Left forelimb (tissue), 1 donor: ENCODE results near the gene TRABD2B.

ENCODE experiments used
- DNase-seq: peaks from one replicate; pipeline ENCODE4 v3.0.0-alpha.2; 2018; ENCODE audit warnings: low spot score

The TRABD2B gene

DNA sequence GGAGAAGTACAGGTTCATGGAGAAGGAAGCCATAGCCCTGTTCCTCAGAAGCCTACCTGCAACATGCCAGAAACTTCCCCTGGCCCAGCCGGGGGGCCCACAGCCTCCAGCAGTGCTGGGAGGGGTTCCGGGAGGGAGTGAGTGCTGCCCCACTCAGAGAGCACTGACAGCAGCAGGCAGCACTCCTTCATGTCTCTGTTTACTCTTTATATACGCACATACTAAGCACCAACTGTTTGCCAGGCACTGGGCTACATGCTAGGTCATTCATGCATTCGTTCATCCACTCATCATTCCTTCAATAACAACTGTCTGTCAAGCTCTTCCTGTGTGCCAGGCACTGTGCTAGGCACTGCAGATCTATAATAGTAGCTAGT is 120.6 kb downstream of the TRABD2B start:
- DNase-seq: no peak

GRCh38 chr1:47875831-47876586 is 121.2 kb downstream of the TRABD2B start:
- DNase-seq: no peak

- DNase-seq: no peak
Measured at GRCh38 chr1:47875036-47875435, 122.1 kb downstream of the TRABD2B start.

DNA sequence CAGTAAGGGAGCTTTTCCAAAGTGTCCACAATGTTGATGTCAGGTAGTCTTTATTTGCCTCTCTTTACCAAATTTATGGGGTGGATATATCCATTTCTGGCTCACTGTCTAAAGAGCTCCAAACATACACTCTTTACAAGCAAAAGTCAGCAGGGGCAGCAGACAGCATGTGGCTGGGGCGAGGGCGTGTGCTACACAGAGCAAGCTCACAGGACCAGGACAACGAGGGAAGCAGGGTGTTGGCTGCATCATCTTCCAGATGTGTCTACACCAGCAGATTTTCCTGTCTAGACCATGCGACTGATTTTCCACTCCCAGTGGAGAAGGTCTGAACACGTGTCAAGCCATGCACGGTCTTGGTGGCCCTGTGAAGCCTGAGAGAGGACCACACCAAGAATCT is 123.8 kb downstream of the TRABD2B start:
- no peak for DNase-seq

DNA sequence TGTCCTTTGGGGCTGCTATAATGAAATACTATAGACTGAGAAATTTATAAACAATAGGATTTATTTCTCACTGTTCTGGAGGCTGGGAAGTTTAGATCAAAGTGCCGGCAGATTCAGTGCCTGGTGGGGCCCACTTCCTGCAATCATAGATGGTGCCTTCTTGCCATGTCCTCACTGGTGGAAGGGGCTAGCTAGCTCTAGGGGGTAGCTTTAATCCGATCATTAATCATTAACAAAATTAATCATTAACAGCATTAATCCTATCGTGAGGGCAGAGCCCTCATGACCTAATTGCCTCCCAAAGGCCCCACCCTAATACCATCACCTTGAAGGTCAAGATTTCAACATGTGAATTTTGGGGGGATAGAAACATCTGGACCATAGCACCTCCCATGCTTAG is 124.3 kb downstream of the TRABD2B start:
- no peak for DNase-seq

DNA sequence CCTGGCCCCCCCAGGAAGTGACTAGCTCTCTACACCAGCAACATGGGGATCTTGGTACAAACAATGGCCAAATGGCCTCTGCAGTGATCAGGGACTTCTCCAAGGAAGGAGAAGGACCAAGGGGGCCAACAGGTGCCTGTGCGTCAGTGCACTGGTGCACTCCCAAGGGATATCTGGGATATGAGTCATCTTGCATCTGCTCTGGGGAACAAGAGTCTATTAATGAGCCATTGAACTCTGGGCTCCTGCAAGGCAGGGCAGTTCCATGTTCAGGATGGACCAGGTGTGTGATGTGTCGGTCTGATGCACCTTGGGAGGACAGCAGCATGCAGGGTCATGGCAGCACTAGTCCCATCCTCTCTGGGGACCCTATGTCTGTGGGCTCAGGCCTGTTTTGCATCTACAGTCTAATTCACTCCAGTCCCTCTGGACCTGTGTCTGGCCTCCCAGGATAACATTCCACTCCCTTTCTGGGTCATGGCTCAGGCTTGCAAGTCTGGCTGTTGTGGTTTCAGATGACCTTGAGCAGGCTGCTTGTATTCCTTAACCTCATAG is 125.3 kb downstream of the TRABD2B start:
- DNase-seq: no peak

DNA sequence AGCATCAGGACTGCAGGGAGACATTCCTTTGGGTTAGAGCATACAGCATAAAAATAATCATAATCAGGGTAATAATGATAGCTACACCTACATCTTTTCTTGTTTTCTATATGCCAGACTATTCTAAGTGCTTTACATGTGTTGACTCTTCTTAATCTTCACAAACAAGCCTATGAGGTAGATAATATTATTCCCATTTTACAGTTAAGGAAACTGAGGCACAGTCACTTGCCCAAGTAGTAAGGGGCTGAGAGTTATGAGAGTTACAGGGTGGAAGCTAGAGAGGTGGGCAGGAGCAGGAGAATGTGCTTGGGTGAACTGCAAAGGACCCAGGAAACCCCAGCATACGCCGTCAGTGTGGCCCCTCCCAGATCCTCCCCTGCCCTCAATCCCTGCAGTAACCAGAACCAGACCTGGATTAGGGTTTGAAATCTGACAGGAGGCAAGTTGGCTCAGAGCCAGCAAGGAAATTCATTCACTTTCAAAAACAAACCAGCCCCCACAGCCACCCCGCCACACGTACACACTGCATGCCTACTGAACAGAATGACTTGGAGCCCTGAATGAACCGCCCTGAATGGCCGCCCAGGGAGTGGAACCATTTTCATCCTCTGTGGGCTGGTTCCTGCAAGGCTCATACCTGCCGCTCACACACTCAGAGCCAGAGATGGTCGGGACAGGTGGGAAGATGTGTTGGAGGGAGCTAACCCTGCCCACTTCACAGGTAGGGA is 126.1 kb downstream of the TRABD2B start:
- no peak for DNase-seq

DNA sequence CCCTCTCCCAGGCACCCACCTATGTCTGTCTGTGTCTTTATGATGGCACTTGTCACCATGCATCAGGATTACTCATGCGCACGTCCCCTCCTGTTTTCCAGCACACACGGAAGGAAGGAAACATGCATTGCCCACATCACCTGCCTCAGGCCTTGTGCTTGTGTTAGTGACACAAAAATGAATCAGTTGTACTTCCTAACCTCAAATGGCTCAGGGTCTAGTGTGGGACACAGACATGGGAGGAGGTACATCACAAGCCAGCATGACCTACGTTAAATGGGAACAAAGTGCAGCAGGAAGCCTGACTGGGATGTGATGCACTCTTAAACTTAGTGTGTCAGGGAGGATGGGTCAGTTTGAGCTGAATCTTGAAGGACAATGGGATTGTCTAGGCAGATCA is 126.7 kb downstream of the TRABD2B start:
- DNase-seq: no peak

DNA sequence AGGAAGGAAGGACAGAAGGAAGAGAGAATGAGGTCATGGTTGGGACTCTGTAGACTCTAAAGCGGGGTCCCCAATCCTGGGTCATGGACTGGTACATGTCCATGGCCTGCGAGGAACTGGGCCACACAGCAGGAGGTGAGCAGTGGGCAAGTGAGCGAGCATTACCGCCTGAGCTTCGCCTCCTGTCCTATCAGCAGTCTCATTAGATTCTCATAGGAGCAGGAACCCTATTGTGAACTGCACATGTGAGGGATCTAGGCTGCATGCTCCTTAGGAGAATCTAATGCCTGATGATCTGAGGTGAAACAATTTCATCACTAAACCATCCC is 128.9 kb downstream of the TRABD2B start:
- no peak for DNase-seq

GRCh38 chr1:47867438-47868347 is 129.5 kb downstream of the TRABD2B start:
- DNase-seq: no peak

- DNase-seq: no peak
Measured at GRCh38 chr1:47866601-47867437, 130.4 kb downstream of the TRABD2B start.

DNA sequence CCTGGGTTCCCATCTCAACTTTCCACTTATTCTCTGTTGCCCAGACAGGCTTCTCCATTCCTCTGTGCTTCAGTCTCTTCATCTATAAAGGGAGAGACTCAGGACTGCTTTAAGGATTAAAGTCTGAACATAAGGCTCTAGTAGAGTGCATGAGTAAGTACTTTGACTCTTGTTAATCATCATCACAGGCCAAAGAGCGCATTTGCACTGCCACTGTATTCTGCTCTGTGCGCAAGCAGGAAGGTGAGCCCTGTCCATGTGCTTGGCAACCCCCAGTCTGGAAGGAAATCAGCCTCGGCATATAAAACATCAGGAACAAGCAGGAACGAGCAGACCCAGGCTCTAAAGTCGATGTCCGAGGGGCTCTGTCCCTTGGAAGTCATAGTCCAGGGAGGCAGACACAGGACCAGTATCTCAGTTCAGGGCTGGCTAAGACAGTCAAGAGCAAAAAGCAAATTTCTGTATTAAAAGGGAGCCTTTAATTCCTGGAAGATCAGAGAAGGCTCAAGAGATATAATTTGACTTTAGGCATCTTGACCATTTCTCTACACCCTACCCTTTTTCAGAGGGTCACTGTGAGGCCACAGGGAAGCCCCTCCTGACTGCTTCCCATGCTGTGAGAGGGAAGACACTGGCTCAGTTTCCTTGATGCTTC is 131.2 kb downstream of the TRABD2B start:
- DNase-seq: no peak

DNA sequence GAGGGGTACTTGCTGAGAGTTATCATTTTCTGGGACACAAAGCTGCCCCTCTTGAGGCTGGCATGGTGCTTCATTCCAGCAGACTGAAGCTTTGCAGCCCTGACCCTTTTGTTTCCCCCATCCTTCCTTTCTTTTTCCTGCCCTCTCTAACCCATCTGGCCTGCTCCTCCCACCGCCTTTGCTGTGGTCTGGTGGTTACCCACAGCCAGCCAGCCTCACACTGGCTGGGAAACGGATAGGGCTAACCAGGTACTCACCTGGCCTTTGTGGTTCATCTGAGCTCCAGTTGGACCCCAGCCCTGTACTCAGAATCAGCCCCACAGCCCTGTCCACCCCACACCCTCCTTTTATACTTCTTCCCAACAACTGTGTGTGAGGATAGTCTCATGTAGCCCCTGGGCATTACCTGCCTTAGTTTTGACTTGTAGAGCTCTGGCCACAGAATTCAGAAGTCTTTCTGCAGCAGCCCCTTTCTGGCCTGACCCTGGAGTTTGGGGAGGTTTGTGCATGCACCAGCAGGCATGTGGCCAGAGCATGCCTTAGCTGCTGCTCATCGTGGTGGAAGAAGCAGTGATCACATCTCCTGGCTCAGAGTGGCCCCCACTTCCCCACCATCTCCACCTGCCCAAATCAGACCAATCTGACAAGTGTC is 138.0 kb downstream of the TRABD2B start:
- DNase-seq: peak; percentile 53

DNA sequence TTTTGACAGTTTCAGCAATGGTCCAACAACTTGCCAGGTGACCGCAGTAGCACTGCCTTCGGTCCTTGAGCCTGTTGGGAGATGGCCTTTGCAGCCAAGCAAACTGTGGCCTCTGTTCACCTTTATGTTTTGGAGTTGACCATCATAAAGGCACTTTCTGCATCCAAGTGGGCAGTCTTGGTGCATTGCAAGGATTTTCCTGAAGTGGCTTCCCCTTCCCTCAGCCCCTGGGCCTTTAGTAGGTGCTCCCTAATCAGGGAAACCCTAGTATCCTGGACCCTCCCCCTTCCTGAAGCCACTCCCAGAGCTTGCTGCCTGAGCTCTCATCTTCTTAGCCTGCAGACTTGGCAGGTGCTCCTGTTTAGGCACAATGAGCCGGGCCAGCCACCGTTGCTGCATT is 140.2 kb downstream of the TRABD2B start:
- DNase-seq: peak; percentile 51

- DNase-seq: no peak
Measured at GRCh38 chr1:47855230-47855629, 142.0 kb downstream of the TRABD2B start.

DNA sequence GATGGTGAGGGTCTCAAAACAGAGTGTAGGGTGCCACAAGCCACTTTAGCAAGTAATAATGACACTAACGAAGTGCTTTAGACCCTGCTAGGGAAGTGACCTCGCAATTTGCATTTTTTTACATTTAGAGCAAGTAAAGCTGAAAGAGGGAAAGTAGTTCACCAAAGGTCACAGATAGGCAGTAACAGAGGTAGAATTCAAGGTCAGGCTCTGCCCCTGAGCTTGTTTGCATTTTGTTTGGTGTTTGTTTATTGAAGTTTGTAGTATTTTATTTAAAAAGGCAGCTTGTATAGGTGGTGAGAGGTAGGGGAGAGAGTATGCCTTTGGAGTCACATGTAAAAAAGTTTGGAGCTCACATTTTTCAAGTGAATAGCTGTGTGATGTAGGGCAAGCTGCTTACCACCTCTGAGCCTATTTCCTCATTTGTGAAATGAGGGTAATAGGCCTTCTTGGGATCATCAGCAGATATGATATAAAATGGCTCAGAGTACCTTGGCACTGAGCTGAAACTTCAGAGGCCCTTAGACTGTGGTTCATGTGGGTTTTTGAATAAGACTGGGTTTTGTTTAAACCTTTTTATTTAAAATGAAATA is 142.5 kb downstream of the TRABD2B start:
- peak; percentile 14 for DNase-seq

- DNase-seq: no peak
Measured at GRCh38 chr1:47853852-47854251, 143.3 kb downstream of the TRABD2B start.

GRCh38 chr1:47853059-47853458 is 144.1 kb downstream of the TRABD2B start:
- no peak for DNase-seq

DNA sequence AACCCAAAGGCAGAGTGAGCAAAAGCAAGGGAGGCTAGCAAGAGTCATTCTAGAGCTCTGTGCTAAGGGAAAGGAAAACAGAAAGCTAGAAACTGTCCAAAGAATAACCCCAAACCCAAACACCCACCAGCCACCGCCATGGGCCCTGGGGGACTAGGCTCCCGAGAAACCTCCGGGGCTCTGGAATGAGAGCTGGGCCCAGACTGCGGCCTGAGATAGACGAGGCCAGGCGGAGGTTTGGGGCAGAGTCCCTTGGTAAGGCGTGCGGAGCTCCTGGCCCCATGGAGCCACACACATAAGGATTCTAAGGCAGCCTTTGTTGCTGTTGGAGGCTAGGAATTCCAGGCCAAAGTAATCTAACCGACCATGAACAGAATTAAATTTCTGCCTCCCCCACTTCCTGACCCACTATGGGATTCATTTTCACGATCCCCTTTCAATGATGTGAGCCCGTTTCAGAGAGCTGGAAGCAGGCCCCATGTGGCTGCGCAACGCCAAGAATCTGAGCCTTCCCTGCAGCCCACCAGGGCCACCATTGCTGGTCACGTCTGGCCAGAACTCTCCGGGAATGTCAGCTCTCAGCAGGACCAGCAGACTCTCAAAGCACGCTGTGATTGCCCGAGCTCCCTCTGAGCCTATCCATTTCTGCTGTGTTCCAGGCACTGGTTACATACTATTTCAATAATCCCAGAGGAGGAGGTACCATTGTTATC is 145.0 kb downstream of the TRABD2B start:
- no peak for DNase-seq
